ENCODE data around the gene NHLH2.

NHLH2 gene

DNA sequence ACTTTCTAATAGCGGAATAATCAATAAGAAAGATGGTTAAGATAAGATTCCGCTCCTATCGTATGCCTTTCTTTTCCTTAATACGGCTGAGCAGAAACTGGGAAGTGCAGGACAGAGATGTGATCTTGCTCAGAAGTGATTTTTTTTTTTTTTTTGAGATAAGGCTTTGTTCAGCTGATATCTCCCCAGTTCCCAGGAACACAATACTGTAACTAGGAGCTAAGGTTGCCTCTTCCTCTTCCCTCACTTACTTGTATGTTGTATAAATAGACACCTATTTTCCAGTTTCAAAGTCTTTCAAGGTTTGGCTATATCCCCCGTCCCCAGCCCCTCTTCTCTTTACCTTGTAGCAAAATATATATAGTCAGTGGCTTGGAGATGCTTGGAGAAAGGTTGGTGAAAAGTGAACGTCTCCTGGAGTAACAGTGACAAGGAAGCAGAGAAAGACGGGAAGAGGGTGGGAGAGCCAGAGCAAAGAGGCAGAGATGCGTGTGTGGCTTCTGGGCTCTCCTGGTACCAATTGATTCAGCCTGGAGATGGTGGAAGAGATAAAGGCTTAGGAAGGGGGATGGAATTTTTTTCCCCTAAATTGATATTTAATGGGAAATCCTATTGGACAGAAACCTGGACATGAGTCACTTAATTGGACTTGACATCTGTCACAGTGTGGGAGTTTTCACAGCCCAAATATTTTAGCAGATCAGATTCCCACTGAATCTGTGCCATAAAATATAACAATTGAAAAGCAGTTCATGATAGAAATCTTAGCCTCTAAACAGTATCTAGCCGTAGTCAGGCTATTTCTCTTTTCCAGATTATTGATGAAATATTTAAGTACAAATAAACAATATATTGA is at the start of gene NHLH2:
NHLH2 (minus strand) TSS at position 522 of the 856 bp plus-strand sequence. CDS start 2,754 bp downstream, outside the sequence.
- no peak for DNase-seq

DNA sequence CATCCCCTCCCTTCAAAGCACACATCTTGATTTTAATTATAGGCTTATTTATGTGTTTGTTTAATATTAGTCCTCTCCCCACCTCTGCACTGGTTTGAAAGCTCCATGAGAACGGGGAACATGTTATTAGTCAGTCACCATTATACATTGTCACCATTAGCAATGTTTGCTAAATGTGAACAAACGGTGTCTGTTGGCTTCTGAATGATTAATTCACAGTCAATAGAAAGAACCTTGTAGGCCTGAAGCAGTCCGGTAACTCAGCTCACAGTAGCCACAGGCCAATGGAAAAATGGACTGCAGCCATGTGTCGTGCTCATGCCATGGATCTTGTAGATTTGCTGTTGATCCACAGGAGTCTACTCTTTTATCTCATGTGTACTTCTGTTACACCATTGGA is 49.7 kb upstream of the NHLH2 start:
- no peak for DNase-seq

- no peak for DNase-seq
Observed at GRCh38 chr1:115888976-115889375, 48.0 kb upstream of the NHLH2 start.

DNA sequence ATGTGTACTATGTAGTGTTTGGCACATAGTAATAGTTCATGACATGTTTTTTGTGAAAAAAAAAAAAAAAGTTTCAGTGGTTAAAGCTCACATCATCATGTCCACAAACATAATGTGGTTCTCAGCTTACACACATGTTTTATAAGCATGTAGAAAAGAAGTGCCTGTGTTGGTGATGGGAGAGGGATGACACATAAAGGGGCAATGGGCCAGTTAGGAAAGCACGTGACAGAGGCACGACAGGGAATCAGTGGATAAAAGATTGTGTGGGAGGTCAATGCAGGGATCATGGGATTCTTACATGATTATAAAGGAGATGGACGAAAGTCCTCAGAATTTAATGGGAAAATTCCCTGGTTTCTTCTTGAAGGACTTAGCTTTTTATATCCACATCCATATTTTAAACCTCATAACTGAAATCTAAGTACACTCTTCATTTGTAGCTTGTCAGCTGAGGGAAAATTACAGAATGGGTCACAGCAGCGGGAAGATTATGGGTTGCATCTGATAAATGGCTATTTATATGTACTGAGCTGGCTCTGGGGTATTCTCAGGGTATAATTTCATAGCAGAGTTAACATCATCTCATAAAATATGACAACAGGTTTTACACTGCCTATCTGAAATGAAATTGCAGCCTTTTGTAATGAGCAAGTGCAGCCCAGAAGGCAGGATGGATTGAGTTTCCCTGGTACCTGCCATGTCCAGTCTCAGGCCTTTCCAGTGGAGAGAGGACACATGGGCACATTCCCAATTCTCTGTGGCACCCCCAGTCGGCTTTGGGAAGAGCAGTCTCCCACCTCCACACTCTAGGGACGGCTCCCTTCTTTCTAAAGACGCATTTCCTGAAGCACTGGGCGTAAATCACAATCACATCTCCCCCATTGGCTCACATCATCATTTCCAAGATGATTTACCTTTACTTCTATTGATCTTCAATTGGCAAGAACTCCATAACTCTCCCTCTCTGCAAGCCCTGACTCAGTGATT is 42.3 kb upstream of the NHLH2 start:
- no peak for DNase-seq

- no peak for DNase-seq
Observed at GRCh38 chr1:115880981-115881672, 40.2 kb upstream of the NHLH2 start.

DNA sequence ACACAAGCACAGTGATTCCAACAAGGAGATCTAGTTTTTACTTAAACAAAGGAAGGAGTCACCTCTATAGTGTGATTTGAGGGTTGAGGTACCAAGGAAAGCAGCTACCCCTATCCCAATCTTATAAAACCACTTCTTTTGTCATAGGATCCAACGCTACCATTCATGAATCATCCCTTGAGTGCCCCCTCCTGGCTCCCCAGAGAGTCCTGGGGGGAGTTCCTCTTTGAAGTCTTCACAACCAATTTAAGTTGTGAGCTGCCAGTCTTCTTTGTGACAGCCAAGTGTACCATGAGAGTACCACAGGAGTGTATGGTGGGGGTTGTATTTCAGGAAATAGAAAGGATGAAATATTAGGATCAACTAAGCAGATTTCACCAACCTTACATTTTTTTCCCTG is 39.1 kb upstream of the NHLH2 start:
- no peak for DNase-seq

DNA sequence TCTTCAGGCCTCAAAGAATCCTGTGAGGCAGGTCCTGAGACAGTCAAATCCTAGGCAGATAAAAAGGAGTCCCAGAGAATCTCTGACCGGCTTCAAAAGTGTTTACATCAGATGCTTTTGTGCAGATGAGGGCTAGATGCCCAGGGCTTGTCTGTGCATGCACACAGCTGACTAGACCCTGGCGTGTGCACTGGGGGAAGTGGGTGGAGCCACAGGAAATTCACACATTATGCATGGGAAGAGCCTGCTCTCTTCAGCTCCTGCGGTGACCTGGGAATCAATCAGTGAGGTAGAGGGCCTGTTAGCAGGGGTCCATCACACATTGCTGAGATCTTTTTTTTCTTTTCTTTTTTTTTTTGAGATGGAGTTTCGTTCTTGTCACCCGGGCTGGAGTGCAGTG is 36.6 kb upstream of the NHLH2 start:
- peak; percentile 3 for DNase-seq

DNA sequence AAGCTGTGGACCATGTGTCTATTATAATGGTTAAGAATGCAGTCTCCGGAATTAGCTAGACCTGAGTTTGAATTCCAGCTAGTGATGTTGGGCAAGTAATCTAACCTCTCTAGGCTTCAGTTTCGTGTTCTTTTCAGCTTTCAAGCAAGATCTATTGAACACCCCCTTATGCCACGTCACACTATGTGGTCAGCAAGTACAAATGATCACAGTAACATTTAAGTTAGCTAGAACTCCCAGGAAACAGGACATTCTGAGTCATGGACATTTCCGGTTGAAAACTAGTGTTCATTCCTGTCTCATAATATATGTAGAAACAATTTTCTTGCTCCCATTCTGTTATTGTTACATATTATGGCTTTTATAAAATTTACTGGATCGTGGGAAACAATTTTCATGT is 34.0 kb upstream of the NHLH2 start:
- no peak for DNase-seq

DNA sequence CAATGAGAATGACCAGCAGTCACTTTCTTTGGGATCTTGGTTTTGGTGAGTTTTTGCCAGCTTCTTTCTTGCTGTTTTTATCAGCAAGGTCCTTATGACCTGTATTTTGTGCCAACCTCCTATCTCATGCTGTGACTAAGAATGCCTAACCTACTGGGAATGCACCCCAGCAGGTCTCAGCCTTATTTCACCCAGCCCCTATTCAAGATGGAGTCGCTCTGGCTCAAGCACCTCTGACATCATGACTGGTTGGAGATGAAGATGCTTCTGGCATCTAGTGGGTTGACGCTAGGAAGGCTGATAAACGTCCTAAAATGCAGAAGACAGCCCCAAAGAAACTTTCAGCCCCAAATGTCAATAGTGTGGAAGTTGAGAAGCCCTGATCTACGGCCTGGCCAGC is 33.6 kb upstream of the NHLH2 start:
- DNase-seq: no peak

DNA sequence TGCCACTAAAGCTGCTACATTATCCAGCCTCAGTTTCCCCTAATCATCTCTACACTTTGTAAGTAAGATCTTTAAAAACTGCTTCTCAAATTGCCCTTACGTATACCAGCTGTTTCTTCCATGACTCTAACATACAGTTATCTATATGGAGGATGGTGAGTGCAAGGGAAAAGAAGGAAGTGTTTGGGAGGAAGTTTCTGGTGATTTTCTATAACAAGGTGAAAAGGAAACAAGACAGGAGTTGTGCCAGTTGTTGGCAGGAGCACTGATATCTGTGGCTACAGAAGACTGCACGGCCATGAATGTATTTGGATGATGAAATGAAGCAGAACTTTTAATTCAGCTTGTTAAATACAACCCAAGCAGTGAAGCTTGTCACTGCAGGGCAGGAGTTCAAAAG is 32.3 kb upstream of the NHLH2 start:
- DNase-seq: no peak

- DNase-seq: no peak
Observed at GRCh38 chr1:115869064-115869463, 28.1 kb upstream of the NHLH2 start.

DNA sequence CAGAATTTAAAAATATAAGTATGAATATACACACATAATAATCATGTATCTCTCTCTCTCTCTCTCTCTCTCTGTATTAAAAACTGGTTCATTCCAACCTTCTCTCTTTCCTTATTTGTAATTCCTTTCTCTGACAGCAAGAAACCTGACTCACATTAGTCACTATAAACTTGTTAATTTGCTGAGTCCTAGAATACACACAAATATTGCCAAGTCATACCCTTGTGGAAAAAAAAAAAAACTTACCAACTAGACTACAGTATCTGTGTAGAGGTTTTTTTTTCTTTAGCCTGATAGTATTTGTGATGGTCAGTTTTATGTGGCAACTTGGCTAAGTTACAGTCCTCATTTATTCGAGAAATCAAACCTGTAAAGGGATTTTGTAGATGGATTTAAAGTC is 26.3 kb upstream of the NHLH2 start:
- no peak for DNase-seq

DNA sequence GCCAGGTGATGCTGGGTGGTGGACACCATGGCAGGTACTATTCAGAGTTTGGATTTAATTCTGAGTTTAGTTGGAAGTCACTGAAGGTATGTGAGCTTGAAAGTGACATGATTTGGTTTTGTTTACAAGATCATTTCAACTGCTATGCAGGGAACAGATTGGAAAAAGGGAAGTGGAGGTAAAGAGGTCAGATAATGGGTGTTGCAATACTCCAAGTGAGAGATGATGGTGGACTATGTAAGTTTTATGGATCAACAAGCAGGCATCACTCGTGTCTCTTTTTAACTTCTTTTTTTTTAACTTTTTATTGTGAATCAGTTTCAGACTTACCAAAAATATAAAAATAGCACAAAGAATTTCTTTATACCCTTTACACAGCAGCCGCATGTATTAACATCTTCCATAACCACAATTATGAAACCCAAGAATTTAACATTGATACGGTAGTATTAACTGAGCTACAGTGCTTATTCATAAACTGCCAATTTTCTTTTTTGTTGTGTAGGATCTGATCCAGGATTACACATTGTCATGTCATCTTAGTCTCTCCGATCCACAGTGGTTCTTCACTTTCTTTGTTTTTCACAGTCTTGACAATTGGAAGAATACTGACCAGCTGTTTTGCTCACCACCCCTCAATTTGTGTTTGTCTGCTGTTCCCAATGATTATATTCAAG is 24.9 kb upstream of the NHLH2 start:
- no peak for DNase-seq

DNA sequence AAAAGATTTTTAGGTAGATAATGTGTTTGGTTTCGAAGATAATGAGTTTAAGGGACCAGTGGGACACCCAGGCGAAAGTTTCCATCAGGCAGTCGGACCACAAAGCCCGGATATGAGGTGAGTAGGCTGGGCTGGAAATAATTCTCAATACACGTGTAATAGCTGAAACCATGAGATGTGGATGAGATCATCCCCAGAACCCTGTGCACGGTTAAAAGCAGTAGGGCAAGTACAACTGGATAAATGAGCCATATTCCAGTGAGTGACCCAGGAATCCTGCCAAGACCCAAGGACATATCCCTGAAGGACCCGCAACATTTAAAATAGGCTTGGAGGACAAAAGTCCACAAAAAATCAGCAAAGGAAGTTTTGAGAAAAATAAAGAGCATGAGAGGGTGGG is 21.5 kb upstream of the NHLH2 start:
- no peak for DNase-seq

GRCh38 chr1:115854005-115854404 is 13.1 kb upstream of the NHLH2 start:
- DNase-seq: no peak

DNA sequence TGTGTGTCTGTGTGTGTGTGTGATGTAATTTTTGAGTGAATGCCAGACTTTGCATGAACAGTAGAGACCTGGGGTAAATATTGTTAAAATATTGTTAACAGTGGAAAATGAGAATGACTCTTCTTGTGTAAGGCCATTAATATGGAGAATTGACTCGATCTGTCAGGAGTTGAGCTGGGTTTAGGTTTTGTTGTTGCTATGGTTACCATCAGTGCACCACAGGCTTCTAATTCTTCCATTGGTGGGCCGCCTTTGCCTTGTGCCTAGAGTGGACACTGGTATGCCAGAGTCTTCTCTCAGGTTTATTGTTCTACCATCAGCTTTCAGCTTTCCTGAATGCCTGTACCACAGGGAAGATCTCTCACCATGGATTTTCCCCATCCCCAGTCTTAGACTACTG is 10.0 kb upstream of the NHLH2 start:
- no peak for DNase-seq

DNA sequence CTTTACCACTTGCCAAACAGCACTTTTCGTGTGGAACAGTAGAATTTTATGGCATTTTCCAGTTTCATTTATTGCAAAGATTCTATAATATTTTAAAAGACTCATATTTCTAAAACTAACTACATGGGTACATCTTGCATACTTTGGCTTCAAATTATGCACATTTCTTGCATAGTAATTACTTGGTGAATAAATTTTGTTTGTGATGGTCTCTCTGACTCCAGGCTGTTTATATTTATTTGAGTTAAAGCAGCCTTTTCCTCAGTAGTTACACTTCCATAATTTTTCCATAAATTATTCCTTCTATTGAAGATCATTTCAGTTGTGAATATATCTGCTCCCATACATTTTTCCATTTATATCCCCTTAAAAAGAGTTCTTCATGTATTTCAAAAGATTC is 6.9 kb upstream of the NHLH2 start:
- DNase-seq: no peak

DNA sequence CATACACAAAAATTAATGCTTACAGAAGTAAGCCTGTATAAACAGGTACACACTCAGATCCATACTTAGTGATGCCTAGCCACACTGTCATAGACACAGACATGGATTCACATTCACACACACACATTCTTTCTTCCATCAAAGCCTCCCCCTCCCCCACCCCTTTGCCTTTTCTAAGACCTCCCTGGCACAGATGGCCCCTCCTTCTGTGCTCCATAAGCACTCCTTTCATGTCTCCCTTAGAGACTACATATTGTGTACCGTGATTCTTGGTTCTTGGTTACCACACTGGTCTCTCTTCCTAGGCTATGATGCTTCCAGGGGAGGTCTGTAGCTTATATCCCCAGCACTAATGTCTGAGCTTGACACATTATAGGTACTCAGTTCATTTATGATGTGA is 2.0 kb upstream of the NHLH2 start:
- no peak for DNase-seq

GRCh38 chr1:115839679-115840237 is 1.2 kb downstream of the NHLH2 start:
- DNase-seq: peak; percentile 13

- peak; percentile 15 for DNase-seq
Observed at GRCh38 chr1:115839029-115839678, 1.8 kb downstream of the NHLH2 start.

GRCh38 chr1:115838431-115839028 is 2.4 kb downstream of the NHLH2 start:
- DNase-seq: no peak
